ENCODE results near the gene OSTF1. TPM values are rescaled to one million over a fixed set of nuclear protein-coding genes. Genes with fewer than 3 reads are reported as not detected.

Gene OSTF1
- total and polyA plus RNA-seq, 2 donors (not counting 3 experiments of a cell fraction or from before 2014, with no cell fraction given), result 23.5 to 70.9 TPM

DNA sequence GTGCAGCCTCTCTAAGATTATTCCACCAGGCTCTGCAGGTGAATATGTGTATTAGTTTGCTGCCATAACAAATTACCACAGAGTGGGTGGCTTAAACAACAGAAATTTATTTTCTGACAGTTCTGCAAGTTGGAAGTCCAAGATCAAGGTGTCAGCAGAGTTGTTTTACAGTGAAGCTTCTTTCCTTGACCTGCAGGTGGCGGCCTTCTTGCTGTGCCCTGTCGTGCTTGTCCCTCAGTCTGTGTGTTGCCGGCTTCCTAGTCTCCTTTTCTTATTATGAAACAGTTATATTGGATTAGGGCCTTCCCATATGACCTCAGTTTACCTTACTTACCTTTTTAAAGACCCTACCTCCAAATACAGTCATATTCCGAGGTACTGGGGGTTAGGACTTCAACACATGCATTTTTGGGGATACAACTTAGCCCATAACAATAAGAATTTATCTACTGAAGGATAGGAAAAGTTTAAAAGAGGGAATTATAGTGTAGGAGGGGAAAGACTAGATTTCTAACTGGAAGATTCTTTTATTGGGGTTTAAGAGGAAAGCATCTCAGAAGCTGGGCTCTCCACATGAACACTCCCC is 97.4 kb downstream of the OSTF1 start:
- H3K4me2 ChIP-seq (ENCODE audit: insufficient read depth, low read length), result no peak overlapping the region
- H3K4me3 ChIP-seq (replicated peaks in 1 of 3; ENCODE audit: insufficient read depth in 1 of 3, low read depth in 1 of 3, low read length in 3 of 3), result no peak overlapping the region
- POLR2A ChIA-PET, result interaction anchor here (1.5 kb wide), 1 partner anchor 94 kb away, joined by 6 read pairs; no protein-coding TSS in a partner anchor
- H3K79me2 ChIP-seq (ENCODE audit: control insufficient read depth, insufficient read depth, low read length), result no peaks in the 10 kb centered on the region
- no peaks in the 10 kb centered on the region for H3K9me1 ChIP-seq (replicated peaks; ENCODE audit: control insufficient read depth, extremely low read depth, insufficient read depth, low read length)
- intact Hi-C loops (cut with micrococcal nuclease) (loop anchor here (1.0 to 5.0 kb wide), 5 partner anchors 53 to 408 kb away; partner anchors contain the start of gene CARNMT1), dilution Hi-C loops (cut with MboI; ENCODE audit: extremely low pct_ligation_motif_present, low sequenced_read_pairs) (no loop called here)
- no peaks in the 10 kb centered on the region for H4K20me1 ChIP-seq (replicated peaks; ENCODE audit: control insufficient read depth, extremely low read depth, insufficient read depth, low read length)
- H3K4me1 ChIP-seq (ENCODE audit: control insufficient read depth, extremely low read depth, insufficient read depth, low read length), result peaks cover 5% of the 10 kb centered on the region
- no peak overlapping the region for H3K27ac ChIP-seq (ENCODE audit: insufficient read depth, low read depth, low read length)
- peak; percentile 41 for DNase-seq (ENCODE audit: low read depth, low spot score)
- H3K36me3 ChIP-seq (ENCODE audit: control insufficient read depth in 2 of 2, extremely low read depth in 1 of 2, insufficient read depth in 2 of 2, low read length in 2 of 2), result no peaks in the 10 kb centered on the region
- no peak overlapping the region for H3K9ac ChIP-seq (replicated peaks; ENCODE audit: extremely low read depth, insufficient read depth, low read length)
- peak; percentile 81 for FAIRE-seq
- no TSS peak for BruUV-seq (replicated peaks)
- H2AFZ ChIP-seq (ENCODE audit: low read depth, low read length), result peak overlapping the region; percentile 44
- no peak for TF ChIP-seq POLR2A (IDR thresholded peaks at IDR 0.05; ENCODE audit: low read depth, low read length)
- TF ChIP-seq, protein P1, sequence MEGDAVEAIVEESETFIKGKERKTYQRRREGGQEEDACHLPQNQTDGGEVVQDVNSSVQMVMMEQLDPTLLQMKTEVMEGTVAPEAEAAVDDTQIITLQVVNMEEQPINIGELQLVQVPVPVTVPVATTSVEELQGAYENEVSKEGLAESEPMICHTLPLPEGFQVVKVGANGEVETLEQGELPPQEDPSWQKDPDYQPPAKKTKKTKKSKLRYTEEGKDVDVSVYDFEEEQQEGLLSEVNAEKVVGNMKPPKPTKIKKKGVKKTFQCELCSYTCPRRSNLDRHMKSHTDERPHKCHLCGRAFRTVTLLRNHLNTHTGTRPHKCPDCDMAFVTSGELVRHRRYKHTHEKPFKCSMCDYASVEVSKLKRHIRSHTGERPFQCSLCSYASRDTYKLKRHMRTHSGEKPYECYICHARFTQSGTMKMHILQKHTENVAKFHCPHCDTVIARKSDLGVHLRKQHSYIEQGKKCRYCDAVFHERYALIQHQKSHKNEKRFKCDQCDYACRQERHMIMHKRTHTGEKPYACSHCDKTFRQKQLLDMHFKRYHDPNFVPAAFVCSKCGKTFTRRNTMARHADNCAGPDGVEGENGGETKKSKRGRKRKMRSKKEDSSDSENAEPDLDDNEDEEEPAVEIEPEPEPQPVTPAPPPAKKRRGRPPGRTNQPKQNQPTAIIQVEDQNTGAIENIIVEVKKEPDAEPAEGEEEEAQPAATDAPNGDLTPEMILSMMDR (IDR thresholded peaks at IDR 0.05; ENCODE audit: extremely low read depth in 1 of 2, insufficient read depth in 1 of 2, low read depth in 1 of 2, low read length in 2 of 2), result peak; percentile 60 to 66
- no peaks in the 10 kb centered on the region for H3K9me3 ChIP-seq (replicated peaks; ENCODE audit: control insufficient read depth, insufficient read depth, low read length)
- CTCF ChIA-PET, result interaction anchor here (0.6 to 3.3 kb wide), 35 partner anchors 10 to 1116 kb away, joined by 3 to 45 read pairs (median 4); partner anchors contain the start of genes CARNMT1, NMRK1 and OSTF1
- no peaks in the 10 kb centered on the region for H3K27me3 ChIP-seq (ENCODE audit: control insufficient read depth in 2 of 2, insufficient read depth in 2 of 2, low read length in 2 of 2)

DNA sequence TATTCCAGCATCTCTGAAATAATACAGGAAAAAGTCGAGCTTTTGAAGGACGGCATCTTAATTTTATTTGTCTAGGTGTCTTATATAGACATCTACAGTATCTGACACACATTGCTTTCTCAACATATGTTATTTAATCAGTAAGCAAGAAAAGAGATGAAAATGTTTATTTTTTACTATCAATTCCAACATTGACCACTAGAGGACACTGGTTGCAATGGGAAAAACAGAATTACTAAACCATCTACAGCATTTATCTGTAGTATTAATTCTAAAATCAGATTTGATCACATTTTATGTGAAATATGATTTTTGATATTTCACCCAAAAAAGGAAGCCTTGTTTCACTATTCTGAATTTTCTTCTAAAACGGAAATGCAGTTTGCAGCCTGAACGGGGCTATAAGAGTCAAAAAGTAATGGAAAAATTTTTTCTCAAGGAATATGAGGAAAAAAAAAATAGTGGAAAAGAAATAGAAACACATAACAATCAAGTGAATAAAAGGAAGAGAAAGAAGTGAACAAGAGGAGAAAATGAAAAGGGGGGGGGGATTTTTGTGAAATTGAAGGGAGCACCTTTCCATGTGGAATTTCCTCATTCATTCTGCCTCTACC is 98.6 kb downstream of the OSTF1 start:
- no peaks in the 10 kb centered on the region for H3K9me3 ChIP-seq (replicated peaks; ENCODE audit: control insufficient read depth, insufficient read depth, low read length)
- no peaks in the 10 kb centered on the region for H4K20me1 ChIP-seq (replicated peaks; ENCODE audit: control insufficient read depth, extremely low read depth, insufficient read depth, low read length)
- intact Hi-C loops (cut with micrococcal nuclease), result loop anchor here (1.0 to 5.0 kb wide), 5 partner anchors 51 to 410 kb away; partner anchors contain the start of gene CARNMT1
- peak; percentile 53 for FAIRE-seq
- H2AFZ ChIP-seq (ENCODE audit: low read depth, low read length), result no peak overlapping the region
- H3K4me1 ChIP-seq (ENCODE audit: control insufficient read depth, extremely low read depth, insufficient read depth, low read length), result peaks cover 1% of the 10 kb centered on the region
- no peak overlapping the region for H3K4me2 ChIP-seq (ENCODE audit: insufficient read depth, low read length)
- dilution Hi-C loops (cut with MboI; ENCODE audit: extremely low pct_ligation_motif_present, low sequenced_read_pairs), result no loop called here
- ChIA-PET POLR2A (no interaction called here), CTCF (interaction anchor here (0.8 to 3.2 kb wide), 3 partner anchors 39 to 409 kb away, joined by 3 to 24 read pairs (median 14); partner anchors contain the start of genes NMRK1 and OSTF1)
- H3K9ac ChIP-seq (replicated peaks; ENCODE audit: extremely low read depth, insufficient read depth, low read length), result no peak overlapping the region
- H3K27me3 ChIP-seq (ENCODE audit: control insufficient read depth in 2 of 2, insufficient read depth in 2 of 2, low read length in 2 of 2), result no peaks in the 10 kb centered on the region
- H3K4me3 ChIP-seq (replicated peaks in 1 of 3; ENCODE audit: insufficient read depth in 1 of 3, low read depth in 1 of 3, low read length in 3 of 3), result no peak overlapping the region
- no peaks in the 10 kb centered on the region for H3K36me3 ChIP-seq (ENCODE audit: control insufficient read depth in 2 of 2, extremely low read depth in 1 of 2, insufficient read depth in 2 of 2, low read length in 2 of 2)
- no peaks in the 10 kb centered on the region for H3K79me2 ChIP-seq (ENCODE audit: control insufficient read depth, insufficient read depth, low read length)
- no TSS peak for BruUV-seq (replicated peaks)
- TF ChIP-seq JUN (IDR thresholded peaks at IDR 0.05; ENCODE audit: borderline replicate concordance, insufficient read depth, insufficient read length, low read depth), result no peak
- TF ChIP-seq, protein P1 (IDR thresholded peaks at IDR 0.05; ENCODE audit: extremely low read depth in 1 of 2, insufficient read depth in 1 of 2, low read depth in 1 of 2, low read length in 2 of 2), result peak; percentile 51 to 53
- DNase-seq (ENCODE audit: low read depth, low spot score), result peak; percentile 65
- no peaks in the 10 kb centered on the region for H3K9me1 ChIP-seq (replicated peaks; ENCODE audit: control insufficient read depth, extremely low read depth, insufficient read depth, low read length)
- no peak overlapping the region for H3K27ac ChIP-seq (ENCODE audit: insufficient read depth, low read depth, low read length)
